Heart right ventricle (tissue), 16 donors: ENCODE data around the gene PDE1C. TPM values are rescaled to one million over a fixed set of nuclear protein-coding genes. Genes with fewer than 3 reads are reported as not detected.

Source experiments
- ATAC-seq, 8 donors: fragments of 200-7000 bp; cut with Tn5 transposase; one replicate each; pipeline ENCODE4 v1.9.1; 2020; ENCODE audit warnings: mild to moderate bottlenecking in 8 of 8, moderate library complexity in 8 of 8, moderate number of reproducible peaks in 1 of 8
- DNase-seq, 2 donors: peaks; one replicate each; pipeline ENCODE4 v3.0.0-alpha.2; 2020
- H3K27ac ChIP-seq, 10 donors: fragments of 200-600 bp; sonication (generic) in 2 of 10; one replicate each; pipeline versions ENCODE4 v1.5.0 to v1.8.0; 2020 to 2022; ENCODE audit warnings: mild to moderate bottlenecking in 3 of 10
- H3K27me3 ChIP-seq, 7 donors: fragments of 200-600 bp; one replicate each; pipeline ENCODE4 v1.8.0; 2021 to 2022; ENCODE audit warnings: mild to moderate bottlenecking in 2 of 7
- H3K36me3 ChIP-seq, 9 donors: fragments of 200-600 bp; sonication (generic) in 1 of 9; one replicate each; pipeline versions ENCODE4 v1.5.0 to v1.8.0; 2020 to 2022; ENCODE audit warnings: mild to moderate bottlenecking in 2 of 9
- H3K4me1 ChIP-seq, 9 donors: fragments of 200-600 bp; sonication (generic) in 1 of 9; one replicate each; pipeline versions ENCODE4 v1.5.0 to v1.8.0; 2020 to 2022; ENCODE audit warnings: mild to moderate bottlenecking in 4 of 9
- H3K4me3 ChIP-seq, 10 donors: fragments of 200-600 bp; sonication (generic) in 2 of 10; one replicate each; pipeline versions ENCODE4 v1.5.0 to v1.8.0; 2020 to 2022; ENCODE audit warnings: mild to moderate bottlenecking in 7 of 10, moderate library complexity in 2 of 10
- H3K9me3 ChIP-seq, 11 donors: fragments of 200-600 bp in 10 of 11; sonication (generic) in 2 of 11; one replicate each; pipeline versions ENCODE4 v1.5.0 to v1.8.0; 2013 to 2022; ENCODE audit warnings: mild to moderate bottlenecking in 2 of 11, control low read depth in 1 of 11, moderate library complexity in 1 of 11
- WGBS, 2 donors: extraction: QIAGEN DNeasy Blood & Tissue Kit; methylation state at CpG; one replicate each; pipeline ENCODE4 v1.1.7; 2013; ENCODE audit warnings: inconsistent platforms in 1 of 2; 5-methylcytosine and 5-hydroxymethylcytosine counted together
- intact Hi-C, 10 donors: fragments of 100-400 bp; cut with DNase I; formaldehyde crosslinking; loops; one replicate each; pipeline versions ENCODE4 v1.11.1 to v1.14.2; 2022
- polyA plus RNA-seq, 2 donors: library from polyadenylated mRNA; stranded (reverse); fragments of 200-250 nt; gene quantifications; one replicate each; pipeline ENCODE4 v1.2.3, GENCODE V29; 2013
- total RNA-seq, 10 donors: library from RNA; stranded (reverse); fragmentation: NEBNext Ultra II Directional in 3 of 10; extraction: Animal tissue kit (Norgen Biotek cat#: 25700) in 3 of 10; gene quantifications; one replicate each; pipeline versions ENCODE4 v1.2.1 to v1.2.4, GENCODE V29; 2021 to 2023
- TF ChIP-seq, protein P1 (sequence below), 9 donors: fragments of 200-600 bp; sonication (generic) in 2 of 9; IDR thresholded peaks; one replicate each; pipeline versions ENCODE4 v1.5.0 to v1.8.0; 2021 to 2022; ENCODE audit warnings: antibody characterized with exemption in 9 of 9, mild to moderate bottlenecking in 5 of 9, moderate library complexity in 1 of 9
- donor health status: Arrhythmogenic right ventricular cardiomyopathy.
- donor health status: ischemic (EF 13 %, LVEDD 7.1; RV severe dilation, severe dysfunction).
- donor health status: healthy with polysubstance abuse.
- donor health status: DM: no; HTN: yes; CAD: no.
- donor health status: DM: no; HTN: no; CAD: no.
- donor health status: ischemic (EF 25% LVEDD 6.9; RV normal size, moderate dysfunction).
- donor health status: ischemic (EF 25% LVEDD 5.7; RV mildly dilated, moderate dysfunction).
- donor health status: healthy.
- donor health status: DM: yes; HTN: yes; CAD: no.
- donor health status: Ischemic cardiomyopathy.
- donor health status: ischemic (EF 35%, LVEDD 5.7; RV mildly dilated, moderate dysfunction).
- donor health status: nonischemic (EF 11% LVEDD 7.7; RV severe dilation, severe dysfunction).
- donor health status: DM: yes; HTN: yes; CAD: no.
- donor health status: PGD.
- donor health status: ischemic (EF 29% LVEDD 5.4; RV normal size, mild dysfunction).
- donor health status: nonischemic (EF 23%, LVEDD 6.1; RV moderate dilation, normal function).

PDE1C gene
- total and polyA plus RNA-seq, 12 donors = 11.7 to 315 (median 175) TPM

DNA sequence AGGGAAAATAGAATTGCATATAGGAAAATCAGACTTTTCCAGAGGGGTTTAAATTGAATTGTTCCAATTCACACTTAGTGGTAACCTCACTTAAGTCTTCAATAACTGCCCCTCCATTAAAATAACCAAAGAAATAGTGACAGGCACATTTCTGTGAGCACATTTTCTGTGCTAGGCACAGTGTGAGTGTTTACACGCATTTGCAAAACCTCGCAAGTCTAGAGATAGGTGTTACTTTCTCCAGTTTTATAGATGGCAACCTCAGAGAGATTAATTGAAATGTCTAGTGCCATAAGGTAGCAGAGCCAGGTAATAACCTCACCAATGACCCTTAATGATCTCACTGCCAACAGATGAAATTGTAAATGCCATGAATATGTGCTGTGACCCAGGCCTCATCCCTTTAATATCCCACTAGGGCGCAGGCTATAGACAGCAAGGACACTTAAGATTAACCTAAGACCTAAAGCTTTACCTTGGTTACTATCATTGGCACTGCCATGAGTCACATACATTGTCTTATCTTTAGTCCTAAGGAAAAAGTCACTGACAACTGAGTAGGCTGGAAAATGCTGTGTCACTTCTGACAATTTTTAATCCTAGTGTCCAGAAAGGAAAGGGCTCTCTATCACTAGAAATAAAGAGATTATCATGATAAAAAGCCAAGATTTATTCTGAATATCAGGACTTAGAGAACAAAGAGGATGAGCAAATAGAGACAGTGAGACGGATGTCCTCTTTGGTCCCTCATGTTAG lies 195.4 kb downstream of the PDE1C start:
- ATAC-seq = peak in 3 of 8 donors; percentile 15 to 56 (median 31)
- DNase-seq = no peak
- TF ChIP-seq, protein P1, sequence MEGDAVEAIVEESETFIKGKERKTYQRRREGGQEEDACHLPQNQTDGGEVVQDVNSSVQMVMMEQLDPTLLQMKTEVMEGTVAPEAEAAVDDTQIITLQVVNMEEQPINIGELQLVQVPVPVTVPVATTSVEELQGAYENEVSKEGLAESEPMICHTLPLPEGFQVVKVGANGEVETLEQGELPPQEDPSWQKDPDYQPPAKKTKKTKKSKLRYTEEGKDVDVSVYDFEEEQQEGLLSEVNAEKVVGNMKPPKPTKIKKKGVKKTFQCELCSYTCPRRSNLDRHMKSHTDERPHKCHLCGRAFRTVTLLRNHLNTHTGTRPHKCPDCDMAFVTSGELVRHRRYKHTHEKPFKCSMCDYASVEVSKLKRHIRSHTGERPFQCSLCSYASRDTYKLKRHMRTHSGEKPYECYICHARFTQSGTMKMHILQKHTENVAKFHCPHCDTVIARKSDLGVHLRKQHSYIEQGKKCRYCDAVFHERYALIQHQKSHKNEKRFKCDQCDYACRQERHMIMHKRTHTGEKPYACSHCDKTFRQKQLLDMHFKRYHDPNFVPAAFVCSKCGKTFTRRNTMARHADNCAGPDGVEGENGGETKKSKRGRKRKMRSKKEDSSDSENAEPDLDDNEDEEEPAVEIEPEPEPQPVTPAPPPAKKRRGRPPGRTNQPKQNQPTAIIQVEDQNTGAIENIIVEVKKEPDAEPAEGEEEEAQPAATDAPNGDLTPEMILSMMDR (IDR thresholded peaks at IDR 0.05) = no peak
- Histone ChIP-seq H3K9me3 (no peaks in the 10 kb centered on the region), H3K27ac (peak overlapping the region in 9 of 10 donors; percentile 46 to 85 (median 65)), H3K4me3 (no peak overlapping the region), H3K36me3 (peaks cover 0 to 76% (median 9%) of the 10 kb centered on the region in 9 donors), H3K27me3 (no peaks in the 10 kb centered on the region), H3K4me1 (peaks cover 0 to 39% (median 25%) of the 10 kb centered on the region in 9 donors)
- 85 to 94% methylated on average over 4 of the region's 4 CpGs for WGBS, 2 donors
- intact Hi-C loops = loop anchor here in 1 of 10 donors (10.0 kb wide), 1 partner anchor 190 kb away; no protein-coding TSS in a partner anchor

DNA sequence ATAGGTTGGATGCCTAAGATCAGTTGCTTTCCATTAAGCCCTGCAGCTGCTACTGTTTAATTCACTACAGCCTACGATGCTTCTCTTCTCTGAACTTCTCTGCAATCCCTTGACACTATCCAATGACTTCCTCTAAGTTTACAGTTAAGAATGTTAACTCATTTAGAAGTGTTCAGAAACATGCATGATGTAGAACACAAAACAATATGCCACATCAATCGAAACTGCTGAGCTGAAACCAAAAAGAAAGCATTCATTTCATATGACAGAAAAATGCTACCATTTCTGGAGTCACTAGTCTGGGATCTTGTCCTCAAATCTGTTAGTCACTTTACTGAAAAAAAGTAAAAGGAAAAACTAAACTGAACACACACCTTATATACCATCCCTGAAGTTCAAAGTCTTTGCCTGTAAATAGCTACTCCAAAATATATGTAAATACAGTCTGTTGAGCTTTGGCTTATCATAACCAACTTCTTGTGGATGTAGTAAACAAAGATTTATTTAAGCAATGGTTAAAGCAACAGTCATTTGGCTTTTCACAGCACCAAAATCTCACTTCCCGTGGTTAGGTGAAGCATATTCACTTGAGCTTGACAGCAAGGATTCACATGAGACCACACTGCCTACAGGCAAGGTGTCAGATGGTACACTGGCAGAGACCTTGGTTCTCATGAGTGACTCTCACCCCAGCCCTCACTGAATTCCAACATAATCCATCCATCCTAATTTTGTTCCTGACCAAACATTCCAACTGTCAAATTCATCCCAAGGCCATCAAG lies 196.2 kb downstream of the PDE1C start:
- intact Hi-C loops = loop anchor here in 1 of 10 donors (10.0 kb wide), 1 partner anchor 191 kb away; no protein-coding TSS in a partner anchor
- TF ChIP-seq, protein P1 (IDR thresholded peaks at IDR 0.05) = no peak
- no peaks in the 10 kb centered on the region for H3K27me3 ChIP-seq
- H3K4me3 ChIP-seq = no peak overlapping the region
- H3K27ac ChIP-seq = peak overlapping the region in 3 of 10 donors; percentile 46 to 81 (median 76)
- H3K9me3 ChIP-seq = peaks cover 0 to 3% (median 0%) of the 10 kb centered on the region in 11 donors
- DNase-seq = no peak
- peaks cover 0 to 71% (median 5%) of the 10 kb centered on the region in 9 donors for H3K36me3 ChIP-seq
- peaks cover 0 to 39% (median 25%) of the 10 kb centered on the region in 9 donors for H3K4me1 ChIP-seq
- WGBS, 2 donors = 58 to 68% methylated on average over 3 of the region's 3 CpGs
- peak in 2 of 8 donors; percentile 24 to 31 for ATAC-seq

DNA sequence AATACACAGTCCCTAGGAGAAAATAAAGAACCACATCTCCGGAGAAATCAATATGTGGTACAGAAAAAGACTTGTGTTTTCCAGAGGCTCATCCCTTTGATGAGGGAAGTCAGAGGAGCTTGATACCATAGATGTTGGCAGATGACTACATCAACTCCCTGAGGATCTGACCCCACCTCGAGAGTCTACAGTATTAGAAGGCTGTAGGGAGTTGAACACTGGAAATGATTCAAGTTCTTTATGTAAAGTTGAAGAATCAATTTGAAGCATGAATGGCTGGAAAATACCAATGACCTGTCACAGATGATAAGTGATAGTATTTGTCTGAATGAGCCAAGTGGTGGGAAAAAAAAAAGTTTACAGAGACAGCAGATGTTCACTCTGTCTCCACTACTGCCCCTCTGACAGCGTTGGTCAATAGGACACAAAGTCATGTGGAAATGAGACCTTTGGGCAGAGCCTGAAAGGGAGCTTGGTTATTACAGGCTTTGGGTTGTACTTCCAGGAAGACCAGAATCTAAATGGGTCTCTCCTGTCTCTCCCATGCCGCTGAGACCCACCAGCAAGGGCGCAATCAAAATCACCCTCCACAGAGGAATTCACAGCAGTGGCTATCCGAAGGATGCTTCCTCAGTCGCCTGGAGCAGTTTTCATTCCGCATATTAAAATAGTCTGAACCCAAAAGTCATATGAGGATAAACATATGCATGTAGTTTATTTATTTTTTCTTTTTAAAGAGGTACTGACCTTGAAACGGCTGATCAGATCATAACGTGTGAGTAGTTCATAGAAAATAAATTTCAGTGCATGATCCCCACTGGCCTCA lies 197.4 kb downstream of the PDE1C start:
- TF ChIP-seq, protein P1 (IDR thresholded peaks at IDR 0.05) = no peak
- DNase-seq (no peak), ATAC-seq (peak in 1 of 8 donors; percentile 36)
- Histone ChIP-seq H3K4me3 (no peak overlapping the region), H3K27me3 (no peaks in the 10 kb centered on the region), H3K9me3 (peaks cover 0 to 15% (median 7%) of the 10 kb centered on the region in 11 donors), H3K27ac (no peak overlapping the region), H3K4me1 (peaks cover 0 to 39% (median 25%) of the 10 kb centered on the region in 9 donors), H3K36me3 (peaks cover 0 to 59% (median 0%) of the 10 kb centered on the region in 9 donors)
- intact Hi-C loops = loop anchor here in 1 of 10 donors (10.0 kb wide), 1 partner anchor 192 kb away; no protein-coding TSS in a partner anchor
- 80 to 85% methylated on average over 10 of the region's 10 CpGs for WGBS, 2 donors
